NCI-H526 (cell line): ENCODE data around the gene USP48.
"Not testable (repeated sequence)": the region's sequence is repeated elsewhere in the genome, so short reads cannot be mapped to it uniquely, and the experiment has no call there.

Experiments used
- DNase-seq, 2 experiments: peaks; one replicate each; lab custom pipeline; 2025; lab: John Stamatoyannopoulos, UW

The USP48 gene

GRCh38 chr1:21696931-21697330 is 86.0 kb downstream of the USP48 start:
- DNase-seq, result no peak

- no peak for DNase-seq
Observed at GRCh38 chr1:21693732-21694131, 89.2 kb downstream of the USP48 start.

GRCh38 chr1:21691739-21692138 is 91.2 kb downstream of the USP48 start:
- no peak for DNase-seq

GRCh38 chr1:21689661-21690372 is 93.1 kb downstream of the USP48 start:
- no peak for DNase-seq

GRCh38 chr1:21687081-21687529 is 95.8 kb downstream of the USP48 start:
- no peak for DNase-seq

- DNase-seq, result no peak
Observed at GRCh38 chr1:21685946-21686678, 96.8 kb downstream of the USP48 start.

- no peak for DNase-seq
Observed at GRCh38 chr1:21681426-21681825, 101.5 kb downstream of the USP48 start.

- DNase-seq, result no peak
Observed at GRCh38 chr1:21680918-21681317, 102.0 kb downstream of the USP48 start.

- no peak for DNase-seq
Observed at GRCh38 chr1:21680381-21680780, 102.6 kb downstream of the USP48 start.

GRCh38 chr1:21677168-21677567 is 105.8 kb downstream of the USP48 start:
- DNase-seq, result no peak

- no peak for DNase-seq
Observed at GRCh38 chr1:21674957-21675356, 108.0 kb downstream of the USP48 start.

GRCh38 chr1:21673853-21674252 is 109.1 kb downstream of the USP48 start:
- not testable (repeated sequence) for DNase-seq

- DNase-seq, result no peak
Observed at GRCh38 chr1:21673277-21673780, 109.6 kb downstream of the USP48 start.

GRCh38 chr1:21672478-21673276 is 110.3 kb downstream of the USP48 start:
- DNase-seq, result no peak

- DNase-seq, result no peak
Observed at GRCh38 chr1:21671915-21672314, 111.0 kb downstream of the USP48 start.

GRCh38 chr1:21670956-21671902 is 111.7 kb downstream of the USP48 start:
- no peak for DNase-seq

GRCh38 chr1:21670059-21670881 is 112.7 kb downstream of the USP48 start:
- DNase-seq, result no peak

GRCh38 chr1:21669258-21670058 is 113.5 kb downstream of the USP48 start, which contains the start of gene RAP1GAP:
Gene RAP1GAP, minus strand, starts transcription at chr1:21669357. Its CDS starts 49,325 bp downstream, at chr1:21620032.
- DNase-seq, result peak in 1 of 2 experiments; percentile 61

GRCh38 chr1:21668951-21669257 is 114.0 kb downstream of the USP48 start:
- no peak for DNase-seq
